ENCODE measurements around the gene BCL2L11.
A peak's percentile ranks its signal among the peaks of the same experiment; 100 is the strongest.

BCL2L11 gene

DNA sequence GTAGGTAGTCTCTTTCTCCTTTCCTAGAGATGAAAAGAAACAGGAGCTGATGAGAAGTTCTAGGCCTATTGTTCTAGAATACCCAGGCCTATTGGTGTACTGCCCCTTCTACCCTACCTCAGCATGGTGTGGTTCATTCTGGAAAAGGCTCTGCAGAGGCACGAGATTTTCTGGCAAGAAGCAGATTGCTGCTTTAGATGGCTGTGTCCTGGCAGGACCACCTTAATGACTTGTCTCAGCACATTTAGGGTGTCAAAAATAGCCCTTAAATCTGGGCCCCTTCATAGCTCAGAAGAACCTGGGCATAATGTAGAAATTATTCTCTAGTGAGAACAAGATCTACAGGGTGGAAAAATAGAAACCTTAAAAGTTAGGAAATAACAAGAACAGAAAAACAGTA lies 87.9 kb downstream of the BCL2L11 start:
- TF ChIP-seq BACH2 (CRISPR knock-in tag; IDR thresholded peaks at IDR 0.05; ENCODE audit: borderline replicate concordance) (no peak), CSDC2 (CRISPR knock-in tag; IDR thresholded peaks at IDR 0.05) (no peak), SNAI2 (CRISPR knock-in tag; IDR thresholded peaks at IDR 0.05) (no peak), OSR1 (CRISPR knock-in tag; IDR thresholded peaks at IDR 0.05) (no peak), TCF4 (CRISPR knock-in tag; IDR thresholded peaks at IDR 0.05; ENCODE audit: borderline replicate concordance) (no peak), ZNF70 (CRISPR knock-in tag; IDR thresholded peaks at IDR 0.05) (no peak), ARNTL (CRISPR knock-in tag; IDR thresholded peaks at IDR 0.05; ENCODE audit: borderline replicate concordance, low read depth) (no peak), ZNF565 (CRISPR knock-in tag; conservative IDR thresholded peaks at IDR 0.05; ENCODE audit: low read depth) (no peak), ZNF8 (CRISPR knock-in tag; IDR thresholded peaks at IDR 0.05) (no peak), ZFP3 (CRISPR knock-in tag; IDR thresholded peaks at IDR 0.05) (no peak), ZC3H10 (CRISPR knock-in tag; IDR thresholded peaks at IDR 0.05) (no peak)
- TF ChIP-seq, protein P1, sequence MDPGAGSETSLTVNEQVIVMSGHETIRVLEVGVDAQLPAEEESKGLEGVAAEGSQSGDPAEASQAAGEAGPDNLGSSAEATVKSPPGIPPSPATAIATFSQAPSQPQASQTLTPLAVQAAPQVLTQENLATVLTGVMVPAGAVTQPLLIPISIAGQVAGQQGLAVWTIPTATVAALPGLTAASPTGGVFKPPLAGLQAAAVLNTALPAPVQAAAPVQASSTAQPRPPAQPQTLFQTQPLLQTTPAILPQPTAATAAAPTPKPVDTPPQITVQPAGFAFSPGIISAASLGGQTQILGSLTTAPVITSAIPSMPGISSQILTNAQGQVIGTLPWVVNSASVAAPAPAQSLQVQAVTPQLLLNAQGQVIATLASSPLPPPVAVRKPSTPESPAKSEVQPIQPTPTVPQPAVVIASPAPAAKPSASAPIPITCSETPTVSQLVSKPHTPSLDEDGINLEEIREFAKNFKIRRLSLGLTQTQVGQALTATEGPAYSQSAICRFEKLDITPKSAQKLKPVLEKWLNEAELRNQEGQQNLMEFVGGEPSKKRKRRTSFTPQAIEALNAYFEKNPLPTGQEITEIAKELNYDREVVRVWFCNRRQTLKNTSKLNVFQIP (CRISPR knock-in tag; IDR thresholded peaks at IDR 0.05; ENCODE audit: borderline replicate concordance, low read depth): no peak
- TF ChIP-seq, protein P2, sequence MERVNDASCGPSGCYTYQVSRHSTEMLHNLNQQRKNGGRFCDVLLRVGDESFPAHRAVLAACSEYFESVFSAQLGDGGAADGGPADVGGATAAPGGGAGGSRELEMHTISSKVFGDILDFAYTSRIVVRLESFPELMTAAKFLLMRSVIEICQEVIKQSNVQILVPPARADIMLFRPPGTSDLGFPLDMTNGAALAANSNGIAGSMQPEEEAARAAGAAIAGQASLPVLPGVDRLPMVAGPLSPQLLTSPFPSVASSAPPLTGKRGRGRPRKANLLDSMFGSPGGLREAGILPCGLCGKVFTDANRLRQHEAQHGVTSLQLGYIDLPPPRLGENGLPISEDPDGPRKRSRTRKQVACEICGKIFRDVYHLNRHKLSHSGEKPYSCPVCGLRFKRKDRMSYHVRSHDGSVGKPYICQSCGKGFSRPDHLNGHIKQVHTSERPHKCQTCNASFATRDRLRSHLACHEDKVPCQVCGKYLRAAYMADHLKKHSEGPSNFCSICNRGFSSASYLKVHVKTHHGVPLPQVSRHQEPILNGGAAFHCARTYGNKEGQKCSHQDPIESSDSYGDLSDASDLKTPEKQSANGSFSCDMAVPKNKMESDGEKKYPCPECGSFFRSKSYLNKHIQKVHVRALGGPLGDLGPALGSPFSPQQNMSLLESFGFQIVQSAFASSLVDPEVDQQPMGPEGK (CRISPR knock-in tag; IDR thresholded peaks at IDR 0.05; ENCODE audit: borderline replicate concordance): no peak
- TF ChIP-seq, protein P3, sequence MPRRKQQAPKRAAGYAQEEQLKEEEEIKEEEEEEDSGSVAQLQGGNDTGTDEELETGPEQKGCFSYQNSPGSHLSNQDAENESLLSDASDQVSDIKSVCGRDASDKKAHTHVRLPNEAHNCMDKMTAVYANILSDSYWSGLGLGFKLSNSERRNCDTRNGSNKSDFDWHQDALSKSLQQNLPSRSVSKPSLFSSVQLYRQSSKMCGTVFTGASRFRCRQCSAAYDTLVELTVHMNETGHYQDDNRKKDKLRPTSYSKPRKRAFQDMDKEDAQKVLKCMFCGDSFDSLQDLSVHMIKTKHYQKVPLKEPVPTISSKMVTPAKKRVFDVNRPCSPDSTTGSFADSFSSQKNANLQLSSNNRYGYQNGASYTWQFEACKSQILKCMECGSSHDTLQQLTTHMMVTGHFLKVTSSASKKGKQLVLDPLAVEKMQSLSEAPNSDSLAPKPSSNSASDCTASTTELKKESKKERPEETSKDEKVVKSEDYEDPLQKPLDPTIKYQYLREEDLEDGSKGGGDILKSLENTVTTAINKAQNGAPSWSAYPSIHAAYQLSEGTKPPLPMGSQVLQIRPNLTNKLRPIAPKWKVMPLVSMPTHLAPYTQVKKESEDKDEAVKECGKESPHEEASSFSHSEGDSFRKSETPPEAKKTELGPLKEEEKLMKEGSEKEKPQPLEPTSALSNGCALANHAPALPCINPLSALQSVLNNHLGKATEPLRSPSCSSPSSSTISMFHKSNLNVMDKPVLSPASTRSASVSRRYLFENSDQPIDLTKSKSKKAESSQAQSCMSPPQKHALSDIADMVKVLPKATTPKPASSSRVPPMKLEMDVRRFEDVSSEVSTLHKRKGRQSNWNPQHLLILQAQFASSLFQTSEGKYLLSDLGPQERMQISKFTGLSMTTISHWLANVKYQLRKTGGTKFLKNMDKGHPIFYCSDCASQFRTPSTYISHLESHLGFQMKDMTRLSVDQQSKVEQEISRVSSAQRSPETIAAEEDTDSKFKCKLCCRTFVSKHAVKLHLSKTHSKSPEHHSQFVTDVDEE (CRISPR knock-in tag; IDR thresholded peaks at IDR 0.05): no peak
- no peak for ATAC-seq

DNA sequence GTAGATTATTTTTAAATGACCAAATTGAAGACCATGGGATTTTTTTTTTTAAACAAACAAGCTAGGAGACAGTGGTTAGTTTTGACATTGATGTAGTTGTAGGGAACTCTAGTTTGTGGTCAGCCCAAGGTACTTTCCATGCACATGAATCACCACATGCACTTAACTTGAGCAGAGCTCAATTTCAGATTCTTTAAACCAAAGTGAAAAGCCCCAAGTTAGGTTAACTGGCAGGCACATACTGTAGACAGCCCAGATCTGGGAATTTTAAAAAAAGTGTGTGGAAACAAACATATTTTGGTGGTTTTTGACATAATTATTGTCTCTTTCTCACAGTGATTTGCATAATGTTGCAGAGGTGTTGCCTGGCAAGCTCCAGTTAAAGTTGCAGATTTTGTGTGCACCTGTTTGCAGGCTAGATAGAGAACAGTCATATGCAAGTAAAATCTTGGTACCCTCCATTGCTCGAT lies 88.4 kb downstream of the BCL2L11 start:
- ATAC-seq: peak; percentile 65
- TF ChIP-seq ZNF565 (CRISPR knock-in tag; conservative IDR thresholded peaks at IDR 0.05; ENCODE audit: low read depth): no peak
- TF ChIP-seq, protein P3 (CRISPR knock-in tag; IDR thresholded peaks at IDR 0.05): no peak
- no peak for TF ChIP-seq ARNTL (CRISPR knock-in tag; IDR thresholded peaks at IDR 0.05; ENCODE audit: borderline replicate concordance, low read depth)
- TF ChIP-seq ZC3H10 (CRISPR knock-in tag; IDR thresholded peaks at IDR 0.05): no peak

DNA sequence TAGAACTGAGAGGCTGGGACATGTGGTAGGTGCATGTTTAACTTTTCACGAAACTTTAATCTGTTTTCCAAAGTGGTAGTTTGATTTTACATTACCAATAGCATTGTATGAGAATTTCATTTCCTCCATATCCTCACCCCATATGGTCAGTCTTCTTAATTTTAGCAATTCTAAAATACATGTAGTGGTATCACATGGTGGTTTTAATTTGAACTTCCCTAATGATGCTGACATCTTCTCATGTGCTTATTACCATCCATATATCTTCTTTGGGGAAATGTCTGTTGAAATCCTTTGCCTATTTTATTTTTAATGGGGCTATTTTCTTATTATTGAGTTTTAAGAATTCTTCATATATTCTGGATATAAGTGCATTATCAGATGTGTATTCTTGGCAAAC lies 89.3 kb downstream of the BCL2L11 start:
- TF ChIP-seq SNAI2 (CRISPR knock-in tag; IDR thresholded peaks at IDR 0.05): no peak
- no peak for TF ChIP-seq CSDC2 (CRISPR knock-in tag; IDR thresholded peaks at IDR 0.05)
- TF ChIP-seq ARNTL (CRISPR knock-in tag; IDR thresholded peaks at IDR 0.05; ENCODE audit: borderline replicate concordance, low read depth): no peak
- TF ChIP-seq ISL1 (CRISPR knock-in tag; IDR thresholded peaks at IDR 0.05): no peak
- TF ChIP-seq, protein P3 (CRISPR knock-in tag; IDR thresholded peaks at IDR 0.05): no peak

More for the DNA sequence above, 89.3 kb downstream of the BCL2L11 start:
- ATAC-seq: no peak
